Stimulated activated naive CD4-positive, alpha-beta T cell (primary cell): ENCODE data around the gene ACOXL.

Experiments
- DNase-seq, 6 experiments: peaks; one replicate each; lab custom pipeline; 2025; lab: John Stamatoyannopoulos, UW

ACOXL gene

GRCh38 chr2:111113838-111114237 is 381.5 kb downstream of the ACOXL start:
- DNase-seq, result no peak

DNA sequence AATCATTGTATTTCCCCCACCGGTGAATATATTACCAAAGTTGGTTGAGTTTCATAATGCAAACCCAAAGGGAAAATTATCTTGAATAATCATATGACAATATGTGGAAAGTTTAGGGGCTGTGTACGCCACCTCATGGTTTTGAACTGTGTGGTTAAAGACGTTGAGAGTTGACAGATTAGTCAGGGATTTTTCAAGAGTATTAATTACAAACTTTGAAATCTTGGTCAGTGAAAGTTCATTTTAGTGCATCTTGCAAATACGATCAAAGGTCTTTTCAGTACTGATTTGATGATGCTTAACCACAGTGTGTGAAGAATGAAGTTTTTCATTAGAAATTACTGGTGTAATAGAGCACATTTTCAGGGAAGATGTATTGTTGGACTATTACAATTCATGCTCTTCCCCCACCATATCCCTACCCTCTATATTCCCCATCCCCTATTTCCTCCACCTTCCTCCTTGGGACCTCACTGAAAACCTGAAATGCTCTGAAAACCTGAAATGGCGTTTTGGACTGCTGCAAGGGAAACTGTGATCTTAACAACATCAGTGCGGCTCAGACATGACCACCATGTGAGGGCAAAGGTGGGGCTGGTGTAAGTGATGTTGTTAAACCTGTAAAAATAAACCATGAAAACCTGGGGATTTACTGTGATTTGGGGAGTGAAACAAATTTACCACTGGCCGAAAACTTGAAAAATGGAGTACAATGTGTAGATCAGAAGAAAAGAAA is 383.8 kb downstream of the ACOXL start:
- no peak for DNase-seq

DNA sequence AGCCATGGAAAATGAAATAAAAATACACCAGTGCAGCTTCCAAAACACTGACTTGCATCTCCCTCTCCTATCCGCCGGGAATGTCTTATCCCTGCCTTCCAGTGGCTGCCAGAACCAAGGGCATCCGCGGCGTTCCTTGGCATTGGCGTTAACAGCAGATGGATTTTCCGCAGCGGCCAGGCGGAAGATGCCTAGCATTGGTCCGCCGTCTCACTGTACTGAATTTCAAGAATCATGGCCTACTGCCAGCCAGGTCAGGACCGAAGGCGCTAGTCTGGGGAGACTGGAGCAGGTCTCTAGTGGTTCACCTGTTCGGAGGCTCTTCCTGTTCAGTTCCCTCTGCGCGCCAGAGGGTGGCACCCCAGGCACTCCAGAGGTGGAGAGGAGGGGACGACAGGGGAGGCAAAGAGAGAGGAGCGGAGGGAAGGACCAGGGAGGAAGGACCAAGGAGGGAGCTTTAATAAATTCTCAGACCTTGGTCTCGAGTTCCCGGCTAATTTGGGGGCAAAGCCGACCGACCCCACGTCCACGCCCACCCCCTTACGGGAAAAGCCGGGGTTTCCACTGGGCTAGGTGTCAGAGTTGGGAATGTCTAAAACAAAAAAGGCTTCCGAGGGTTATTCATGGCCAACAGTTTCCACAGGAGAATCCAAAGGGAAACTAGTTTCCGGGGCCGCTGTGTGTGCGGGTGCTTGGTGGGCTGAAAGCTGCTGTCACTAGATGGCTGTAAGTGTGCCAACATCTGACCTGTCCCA is 384.6 kb downstream of the ACOXL start:
- peak; percentile 25 to 67 (median 48) for DNase-seq

DNA sequence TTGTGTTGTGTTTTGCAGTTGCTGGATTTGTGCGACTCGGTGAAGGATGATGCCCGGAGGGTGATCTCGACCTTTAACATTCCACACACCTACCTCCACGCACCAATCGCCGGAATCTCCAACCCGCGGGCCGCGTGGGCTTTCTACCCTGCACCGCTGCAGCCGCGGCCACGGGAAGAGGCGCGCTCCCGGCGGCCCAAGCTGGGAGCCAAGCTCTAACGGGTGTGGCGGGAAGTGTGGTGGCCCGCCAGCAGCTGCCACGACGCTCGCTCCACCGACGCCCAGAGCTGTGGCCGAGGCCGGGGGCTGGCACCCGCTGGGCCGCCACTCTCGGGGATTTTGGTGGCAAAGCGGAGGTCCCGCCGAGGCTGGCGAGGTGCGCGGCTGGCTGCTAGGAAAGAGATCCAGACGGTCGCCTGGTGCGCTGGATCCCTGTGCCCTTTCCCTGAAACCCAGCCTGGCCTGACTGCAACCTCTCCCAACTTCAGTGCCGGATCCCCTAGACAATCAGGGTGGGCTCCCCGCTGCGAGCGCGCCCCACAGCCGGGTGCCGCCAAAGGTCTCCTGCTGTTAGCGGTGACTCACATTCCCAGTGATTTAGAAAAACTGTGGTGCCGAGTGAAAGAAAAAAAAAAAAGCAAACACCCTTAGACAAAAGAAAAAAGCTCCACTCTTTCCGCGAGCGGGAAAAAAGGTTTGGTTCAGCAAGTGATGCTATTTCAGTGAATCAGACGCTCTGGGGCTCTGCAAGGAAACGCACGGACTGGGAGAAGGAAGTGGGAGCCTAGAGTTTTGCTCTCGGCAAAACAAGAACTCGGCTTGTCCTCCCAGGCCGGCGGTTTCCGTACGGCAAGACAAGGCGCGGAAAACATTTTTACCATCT is 385.5 kb downstream of the ACOXL start:
- DNase-seq, result peak in 3 of 6 experiments; percentile 5 to 42 (median 36)

DNA sequence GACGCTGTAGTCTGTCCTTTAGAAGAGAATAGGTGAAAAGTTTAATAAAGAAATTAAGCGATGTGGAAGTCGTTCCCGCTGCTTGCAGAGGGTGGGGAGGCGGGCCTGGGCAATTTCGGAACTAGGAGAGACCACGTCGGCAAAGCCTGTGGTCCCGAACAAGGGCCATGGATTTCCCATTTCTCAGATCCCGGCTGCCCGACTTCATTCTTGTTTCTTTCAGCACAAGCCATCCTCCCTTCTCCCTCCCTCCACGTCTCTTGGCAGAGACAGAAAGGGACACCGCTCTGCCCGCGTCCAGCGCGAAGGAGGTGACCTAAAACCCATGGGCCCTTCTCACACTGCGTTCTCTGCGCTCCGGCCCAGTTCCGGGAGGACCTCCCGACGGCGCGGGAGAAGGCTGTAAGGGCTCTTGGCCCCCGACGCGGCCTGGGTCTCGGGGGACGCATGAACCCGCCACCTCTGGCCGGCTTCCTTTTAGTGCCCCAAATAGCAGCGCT is 386.2 kb downstream of the ACOXL start:
- peak in 1 of 6 experiments; percentile 22 for DNase-seq

DNA sequence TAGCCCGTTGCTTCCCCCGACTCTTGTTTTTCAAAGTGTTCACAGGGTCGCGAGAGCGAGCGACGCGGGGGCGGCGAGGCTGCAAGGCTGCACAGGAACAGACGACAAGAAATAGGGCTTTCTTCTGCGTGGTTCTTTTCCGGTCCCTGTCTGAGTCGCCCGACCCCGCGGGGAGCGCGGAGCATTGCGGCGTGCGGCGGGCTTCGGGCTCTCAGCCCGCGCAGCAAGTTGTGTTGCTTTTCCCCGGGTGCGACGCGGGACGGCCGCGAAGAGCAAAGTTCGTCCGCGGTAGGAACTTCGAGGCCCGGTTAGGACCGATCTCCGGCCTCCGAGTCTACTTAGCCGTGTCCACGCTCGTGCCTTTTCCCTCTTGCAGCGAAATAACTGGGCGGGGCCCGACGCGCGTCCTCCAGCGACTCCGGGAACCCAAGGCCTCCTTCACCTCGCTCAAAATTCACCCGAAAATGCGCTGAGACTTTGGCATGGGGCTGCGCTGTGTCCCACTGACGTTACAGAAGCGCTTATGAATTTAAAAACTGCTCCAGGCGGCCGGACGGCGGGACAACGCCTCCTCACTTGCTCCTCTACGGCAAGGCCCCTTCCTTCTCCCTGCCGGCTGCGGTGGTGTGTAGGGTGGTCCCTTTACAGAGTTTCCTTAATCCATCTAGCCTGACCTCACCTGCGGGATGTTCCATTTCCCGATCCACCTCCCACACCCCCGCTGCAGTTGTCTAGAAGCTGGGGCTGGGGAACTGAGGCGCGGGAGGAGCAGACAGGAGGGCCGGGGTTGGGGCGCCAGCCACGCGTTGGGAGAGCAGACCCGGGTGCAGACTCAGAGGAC is 386.8 kb downstream of the ACOXL start:
- DNase-seq, result peak in 4 of 6 experiments; percentile 15 to 61 (median 37)

DNA sequence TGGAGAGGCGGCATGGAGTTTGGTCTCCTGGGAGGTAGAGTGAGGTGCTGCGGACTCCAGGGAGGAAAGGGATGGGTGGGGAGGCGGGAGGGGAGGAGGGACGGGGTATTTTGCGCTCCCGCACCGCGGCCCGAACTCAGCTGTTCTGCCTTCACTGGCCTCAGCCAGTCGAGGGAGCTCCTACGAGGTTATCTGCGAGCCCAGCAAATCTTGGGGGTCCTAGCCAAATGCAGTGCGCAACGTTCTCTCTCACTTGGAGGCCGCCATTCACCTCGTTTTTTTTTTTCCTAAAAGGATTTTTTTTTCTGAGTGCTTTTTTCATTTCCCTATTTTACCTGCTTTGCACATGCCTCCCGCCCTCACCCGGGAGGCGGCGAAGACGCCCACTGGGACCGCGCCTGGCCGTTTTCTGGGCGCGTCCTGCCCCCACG is 387.5 kb downstream of the ACOXL start:
- DNase-seq, result peak in 2 of 6 experiments; percentile 29 to 45

DNA sequence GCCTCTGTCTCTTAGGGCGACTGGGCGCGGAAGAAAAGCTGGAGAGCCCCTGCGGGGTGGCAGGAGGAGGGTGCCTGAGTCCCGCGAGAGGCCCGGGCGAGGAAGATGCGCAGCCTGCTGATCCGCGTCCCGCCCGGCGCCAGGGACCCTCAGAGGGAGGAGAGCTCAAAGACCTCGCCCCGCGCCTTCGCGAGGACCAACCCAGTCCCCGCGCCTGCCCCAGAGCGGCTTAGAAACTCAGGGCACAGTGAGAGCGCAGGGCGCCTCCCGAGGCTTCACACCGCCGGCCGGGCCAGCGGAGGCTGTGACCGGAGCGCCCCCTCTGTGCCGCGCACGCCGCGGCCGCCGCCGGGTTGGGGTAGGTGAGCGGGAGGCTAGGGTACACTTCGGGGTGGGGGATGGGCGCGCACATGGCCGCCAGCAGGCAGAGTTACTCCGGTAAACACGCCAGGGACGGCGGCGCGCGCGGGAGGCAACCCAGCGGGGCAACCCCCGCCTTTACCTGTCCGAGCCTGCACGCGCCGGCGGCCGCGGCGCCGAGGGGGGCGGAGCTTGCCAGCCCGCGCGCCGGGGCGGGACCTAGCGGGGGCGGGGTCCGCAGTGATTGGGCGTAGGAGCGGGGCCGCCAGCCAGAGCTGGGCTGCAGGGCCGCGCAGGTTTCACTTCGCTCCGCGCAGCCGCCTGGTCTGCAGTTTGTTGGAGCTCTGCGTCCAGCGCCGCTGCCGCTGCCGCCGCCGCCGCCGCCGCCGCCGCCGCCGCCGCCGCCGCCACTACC is 388.1 kb downstream of the ACOXL start, which contains the start of gene BCL2L11:
TSS of gene BCL2L11 (plus strand) at position 662 of the 775 bp plus-strand sequence. CDS start 2,832 bp downstream, outside the sequence.
- peak; percentile 69 to 86 (median 80) for DNase-seq

GRCh38 chr2:111121028-111121827 is 388.9 kb downstream of the ACOXL start:
- DNase-seq, result peak in 5 of 6 experiments; percentile 44 to 76 (median 61)

GRCh38 chr2:111121828-111122630 is 389.7 kb downstream of the ACOXL start:
- peak; percentile 53 to 75 (median 66) for DNase-seq

- peak in 5 of 6 experiments; percentile 18 to 51 (median 29) for DNase-seq
Observed at GRCh38 chr2:111122631-111123421, 390.5 kb downstream of the ACOXL start.

DNA sequence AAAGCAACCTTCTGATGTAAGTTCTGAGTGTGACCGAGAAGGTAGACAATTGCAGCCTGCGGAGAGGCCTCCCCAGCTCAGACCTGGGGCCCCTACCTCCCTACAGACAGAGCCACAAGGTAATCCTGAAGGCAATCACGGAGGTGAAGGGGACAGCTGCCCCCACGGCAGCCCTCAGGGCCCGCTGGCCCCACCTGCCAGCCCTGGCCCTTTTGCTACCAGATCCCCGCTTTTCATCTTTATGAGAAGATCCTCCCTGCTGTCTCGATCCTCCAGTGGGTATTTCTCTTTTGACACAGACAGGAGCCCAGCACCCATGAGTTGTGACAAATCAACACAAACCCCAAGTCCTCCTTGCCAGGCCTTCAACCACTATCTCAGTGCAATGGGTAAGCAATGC is 391.4 kb downstream of the ACOXL start:
- no peak for DNase-seq

DNA sequence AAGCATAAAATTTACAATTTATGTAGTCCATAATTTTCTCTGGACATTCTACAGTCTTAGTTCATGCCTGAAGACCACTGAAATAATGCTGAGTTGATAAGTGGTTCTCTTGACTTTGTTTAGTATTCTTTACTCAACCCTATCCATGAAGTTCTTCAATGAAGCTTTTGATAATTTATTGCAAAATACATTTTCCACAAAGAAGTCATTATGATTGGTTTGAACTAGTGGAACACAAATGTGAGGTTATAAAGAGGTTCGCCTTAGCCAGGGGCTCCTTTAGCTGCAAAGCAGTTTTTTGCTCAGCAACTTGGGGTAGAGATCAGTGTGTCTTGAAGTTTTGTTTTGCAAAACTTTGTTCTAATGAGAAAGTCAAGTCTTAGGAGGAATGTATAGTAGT is 394.2 kb downstream of the ACOXL start:
- DNase-seq, result no peak

- no peak for DNase-seq
Observed at GRCh38 chr2:111127351-111127750, 395.0 kb downstream of the ACOXL start.

- no peak for DNase-seq
Observed at GRCh38 chr2:111128096-111128495, 395.7 kb downstream of the ACOXL start.

- no peak for DNase-seq
Observed at GRCh38 chr2:111133603-111134002, 401.2 kb downstream of the ACOXL start.

DNA sequence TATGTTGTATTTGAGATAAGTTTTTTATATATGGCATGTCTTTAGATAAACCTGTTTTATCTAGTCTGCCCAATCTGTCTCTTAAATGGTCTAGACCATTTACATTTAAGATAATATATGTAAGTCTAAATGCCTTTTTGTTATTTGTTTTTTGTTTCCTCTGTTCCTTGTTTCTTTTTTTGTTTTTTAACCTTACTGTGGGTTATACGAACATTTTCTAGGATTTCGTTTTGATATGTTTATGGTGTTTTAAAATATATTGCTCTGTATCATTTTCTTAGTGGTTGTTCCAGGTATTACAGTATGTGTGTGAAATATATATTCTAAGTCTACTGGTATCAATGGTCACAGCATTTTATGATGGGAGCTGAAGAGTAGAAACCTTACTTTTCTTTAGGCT is 401.7 kb downstream of the ACOXL start:
- no peak for DNase-seq
